Left colon (tissue), 2 donors: Measurements from ENCODE around the gene ABCD4. TPM values are rescaled to one million over a fixed set of nuclear protein-coding genes. Genes with fewer than 3 reads are reported as not detected.

Experiments used
- ATAC-seq: fragments of 200-7000 bp; cut with Tn5 transposase; one replicate; pipeline ENCODE4 v1.9.1; 2020; ENCODE audit warnings: mild to moderate bottlenecking, moderate library complexity
- DNase-seq, 2 donors: peaks; one replicate each; pipeline ENCODE4 v3.0.0-alpha.2; 2020
- intact Hi-C, 2 donors: fragments of 100-400 bp; cut with DNase I in 1 of 2; cut with micrococcal nuclease in 1 of 2; formaldehyde crosslinking; loops; one replicate each; pipeline versions ENCODE4 v1.11.2 to v1.14.0; 2022; cut with DNase I, micrococcal nuclease
- total RNA-seq, 2 donors: library from RNA; stranded (reverse); fragmentation: NEBNext Ultra II Directional; extraction: Animal tissue kit (Norgen Biotek cat#: 25700); gene quantifications; one replicate each; pipeline ENCODE4 v1.2.1, GENCODE V29; 2021
- donor health status: DM: no; HTN: no; CAD: no.
- donor health status: DM: yes; HTN: yes; CAD: no.

The ABCD4 gene
- total RNA-seq, 2 donors from 2014 or later: 52.6 to 54.0 TPM

DNA sequence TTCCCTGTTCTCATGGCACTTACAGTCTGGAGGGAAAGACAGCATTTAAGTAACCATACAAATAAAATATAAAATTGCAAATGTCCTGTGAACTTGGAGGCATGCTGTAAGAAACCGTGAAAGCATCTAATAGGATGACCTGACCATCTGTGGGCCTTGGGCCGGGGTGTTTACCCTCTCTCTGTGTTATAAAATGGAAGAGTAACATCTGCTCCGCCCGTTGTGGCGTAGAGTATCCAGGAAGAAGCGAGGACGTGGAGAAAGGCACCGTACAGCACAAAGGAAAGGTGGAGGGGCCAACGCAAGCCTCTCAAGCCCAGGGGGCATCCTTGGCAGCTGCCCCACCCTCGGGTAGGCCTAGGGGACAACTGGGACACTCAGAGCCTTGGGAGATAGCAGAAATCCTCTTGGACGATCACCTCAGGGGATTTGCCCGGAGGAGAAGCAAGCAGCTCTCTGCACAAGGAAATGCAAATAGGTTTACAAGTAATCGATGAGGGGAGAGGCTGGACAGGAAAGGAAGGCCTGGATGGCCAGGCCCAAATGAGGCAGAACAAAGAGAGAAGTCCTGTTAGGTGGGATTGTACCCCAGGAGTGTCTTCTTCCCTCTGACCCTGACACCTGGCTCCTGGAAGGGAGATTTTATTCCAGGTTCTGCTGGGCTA, 37.3 kb downstream of the ABCD4 start:
- ATAC-seq (peak; percentile 83), DNase-seq (no peak)
- intact Hi-C loops: no loop called here

DNA sequence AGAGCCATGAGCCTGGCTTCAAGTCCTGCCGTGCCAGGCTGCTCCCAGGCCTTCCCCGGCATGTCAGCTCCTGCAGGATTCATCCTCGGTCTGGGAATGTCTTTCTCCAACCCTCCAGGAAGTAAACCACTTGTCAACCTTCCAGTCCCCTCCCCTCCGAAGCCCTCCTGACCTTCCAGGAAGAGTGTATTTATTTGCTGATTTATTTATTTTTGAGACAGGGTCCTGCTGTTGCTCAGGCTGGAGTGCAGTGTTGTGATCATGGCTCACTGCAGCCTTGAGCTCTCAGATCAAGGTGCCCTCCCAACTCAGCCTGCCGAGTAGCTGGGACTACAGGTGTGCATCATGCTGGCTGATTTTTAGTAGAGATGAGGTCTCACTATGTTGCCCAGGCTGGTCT, 38.8 kb downstream of the ABCD4 start:
- DNase-seq: no peak
- intact Hi-C loops: no loop called here
- no peak for ATAC-seq

DNA sequence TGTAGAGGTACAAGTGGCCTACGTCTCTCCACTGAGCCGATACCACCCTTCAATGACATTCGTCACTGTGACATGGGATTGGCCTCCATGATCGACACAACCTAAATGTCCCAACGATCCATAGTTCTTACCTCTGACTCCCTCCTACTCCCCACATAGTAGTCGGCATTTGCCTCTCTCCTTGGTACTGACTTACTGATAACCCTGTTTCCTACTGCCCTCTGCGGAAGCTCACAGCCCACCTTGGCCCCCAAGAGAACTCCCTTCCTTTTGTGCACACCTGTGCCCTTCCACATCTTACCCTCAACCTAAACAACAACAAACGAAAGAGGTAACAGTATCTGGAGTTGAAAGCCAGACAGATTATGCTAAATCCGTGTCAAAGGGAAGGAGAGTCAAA, 39.6 kb downstream of the ABCD4 start:
- ATAC-seq (no peak), DNase-seq (no peak)
- intact Hi-C loops: no loop called here

DNA sequence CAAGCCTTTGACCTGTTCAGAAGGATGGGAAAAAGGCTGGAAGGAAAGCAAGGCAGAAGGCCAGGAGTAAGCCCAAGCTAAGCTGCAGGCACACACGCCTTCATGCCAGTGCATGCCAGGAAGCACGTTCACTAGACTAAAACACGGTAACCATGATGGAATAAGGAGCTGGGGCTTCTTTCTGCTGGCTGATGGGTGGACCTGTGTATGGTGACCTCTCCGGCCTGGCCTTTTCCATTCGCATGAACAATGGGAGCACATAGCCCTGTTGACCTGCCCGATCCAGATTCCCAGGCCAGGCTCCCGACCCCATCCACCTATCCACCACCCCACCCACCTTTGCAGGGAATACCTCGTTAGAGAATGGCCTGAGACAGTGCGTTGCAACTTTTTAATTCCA, 40.7 kb downstream of the ABCD4 start:
- DNase-seq (no peak), ATAC-seq (no peak)
- intact Hi-C loops: no loop called here

DNA sequence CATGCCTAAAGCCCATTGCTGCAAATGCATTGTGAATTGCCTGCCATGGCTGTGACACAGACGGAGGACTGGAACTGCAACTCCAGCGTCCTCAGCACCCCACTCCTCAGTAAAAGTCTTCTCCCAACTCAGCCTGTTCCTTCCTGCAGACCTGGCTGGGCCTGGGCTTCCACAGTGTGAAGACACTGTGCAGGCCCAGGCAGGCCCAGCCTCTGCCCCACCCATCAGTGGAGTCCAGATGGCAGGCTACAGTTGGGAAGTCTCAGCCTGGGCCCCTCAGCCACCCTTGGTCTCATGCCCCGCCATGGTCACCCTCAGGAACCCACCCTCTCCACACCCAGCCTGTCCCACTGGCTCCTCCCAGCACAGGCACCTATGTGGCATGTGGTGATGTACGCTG, 41.4 kb downstream of the ABCD4 start:
- ATAC-seq: no peak
- intact Hi-C loops: no loop called here
- DNase-seq: no peak

DNA sequence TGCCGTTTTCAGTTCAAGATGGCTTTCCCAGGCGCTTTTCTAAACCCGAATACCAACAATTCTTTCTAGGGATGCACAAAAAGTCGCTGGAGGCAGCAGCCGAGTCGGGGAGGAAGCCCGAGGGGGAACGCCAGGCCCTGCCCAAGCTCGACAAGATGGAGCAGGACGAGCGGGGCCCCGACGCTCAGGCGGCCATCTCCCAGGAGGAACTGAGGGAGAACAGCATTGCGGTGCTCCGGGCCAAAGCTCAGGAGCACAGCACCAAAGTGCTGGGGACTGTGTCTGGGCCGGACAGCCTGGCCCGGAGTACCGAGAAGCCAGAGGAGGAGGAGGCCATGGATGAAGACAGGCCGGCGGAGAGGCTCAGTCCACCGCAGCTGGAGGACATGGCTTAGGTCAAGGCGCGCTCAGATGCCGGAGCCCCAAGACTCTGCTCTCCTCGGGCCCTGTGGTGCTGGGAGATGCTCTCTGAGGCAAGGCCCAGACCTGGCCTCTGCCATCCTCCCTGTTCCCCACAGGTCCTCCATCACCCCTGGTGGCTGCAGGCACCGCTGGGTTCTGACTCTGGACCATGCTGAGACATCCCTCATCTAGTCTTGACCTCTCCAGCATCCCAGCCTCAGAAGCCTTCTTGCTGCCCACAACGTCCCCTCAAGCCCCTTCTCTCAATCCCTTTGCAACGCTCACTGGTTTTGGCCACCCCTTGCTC, 42.1 kb downstream of the ABCD4 start:
- intact Hi-C loops: no loop called here
- no peak for DNase-seq
- ATAC-seq: no peak

DNA sequence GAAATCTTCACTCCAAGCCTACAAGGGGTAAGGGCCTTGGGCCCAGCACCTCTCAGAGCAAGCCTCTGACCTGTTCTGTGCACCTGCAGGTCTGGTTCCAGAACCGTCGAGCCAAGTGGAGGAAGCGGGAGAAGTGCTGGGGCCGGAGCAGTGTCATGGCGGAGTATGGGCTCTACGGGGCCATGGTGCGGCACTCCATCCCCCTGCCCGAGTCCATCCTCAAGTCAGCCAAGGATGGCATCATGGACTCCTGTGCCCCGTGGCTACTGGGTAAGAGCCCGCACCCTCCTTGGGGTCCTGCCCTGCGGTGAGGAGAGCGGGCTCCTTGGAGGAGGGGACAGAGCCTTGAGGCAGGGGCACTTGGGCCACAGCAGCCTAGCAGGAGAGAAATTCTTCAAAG, 43.2 kb downstream of the ABCD4 start:
- DNase-seq: no peak
- intact Hi-C loops: loop anchor here in 1 of 2 donors (10.0 kb wide), 1 partner anchor 145 kb away; no protein-coding TSS in a partner anchor
- ATAC-seq: no peak

DNA sequence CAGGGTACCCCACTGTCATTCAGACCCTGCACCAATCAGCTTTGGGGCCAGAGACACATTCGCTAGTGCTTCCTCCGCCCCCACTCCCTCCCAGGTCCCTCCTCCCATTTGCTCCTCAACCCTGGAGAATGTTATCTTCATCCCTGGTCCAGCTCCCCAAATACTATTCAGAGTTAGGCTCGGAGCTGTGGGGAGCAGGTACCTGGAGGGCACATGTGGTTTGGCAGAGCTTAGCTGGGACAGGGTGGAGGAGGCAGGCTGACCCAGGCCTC, 44.0 kb downstream of the ABCD4 start:
- ATAC-seq (no peak), DNase-seq (no peak)
- intact Hi-C loops: loop anchor here in 1 of 2 donors (10.0 kb wide), 1 partner anchor 144 kb away; no protein-coding TSS in a partner anchor

DNA sequence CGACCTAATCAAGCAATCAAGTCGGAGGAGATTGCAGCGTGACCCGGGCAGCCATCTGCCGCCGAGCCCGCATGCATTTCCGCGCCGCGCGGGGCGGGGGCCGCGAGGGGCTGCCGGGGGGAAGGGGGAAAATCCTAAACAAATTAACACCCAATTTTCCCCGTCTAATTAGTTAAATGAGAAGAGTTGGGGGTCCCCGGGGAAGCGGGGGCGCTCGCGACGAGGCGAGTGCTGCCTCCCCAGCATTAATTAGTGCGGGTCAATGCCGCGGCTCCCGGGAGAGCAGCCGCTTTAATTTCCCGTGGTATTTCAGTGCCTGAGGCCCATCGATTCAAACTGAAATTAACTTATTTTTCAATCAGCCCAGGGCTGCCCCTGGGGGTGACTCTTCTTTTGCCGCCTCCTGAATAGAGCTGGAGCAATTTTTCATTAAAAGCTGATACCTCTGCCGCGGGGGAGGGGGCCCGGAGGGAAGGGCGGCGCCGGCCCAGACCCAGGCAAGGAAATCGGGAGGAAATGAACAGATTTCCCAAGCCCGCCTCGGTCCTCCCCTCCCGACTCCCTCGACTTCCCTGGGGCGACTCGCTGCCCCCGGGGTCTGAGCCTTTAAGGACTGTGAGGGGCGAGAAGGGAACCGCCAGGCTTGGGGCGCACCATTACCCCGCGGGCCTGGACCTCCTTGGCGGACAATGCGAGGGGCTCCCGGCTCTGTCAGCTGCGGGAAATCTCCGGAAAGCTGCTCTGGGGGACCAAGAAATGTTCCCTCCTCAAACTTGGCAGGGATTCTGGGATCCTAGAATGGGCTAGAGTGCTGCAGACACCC, 44.6 kb downstream of the ABCD4 start:
- intact Hi-C loops: loop anchor here in 1 of 2 donors (10.0 kb wide), 1 partner anchor 143 kb away; no protein-coding TSS in a partner anchor
- ATAC-seq (peak; percentile 17), DNase-seq (no peak)

DNA sequence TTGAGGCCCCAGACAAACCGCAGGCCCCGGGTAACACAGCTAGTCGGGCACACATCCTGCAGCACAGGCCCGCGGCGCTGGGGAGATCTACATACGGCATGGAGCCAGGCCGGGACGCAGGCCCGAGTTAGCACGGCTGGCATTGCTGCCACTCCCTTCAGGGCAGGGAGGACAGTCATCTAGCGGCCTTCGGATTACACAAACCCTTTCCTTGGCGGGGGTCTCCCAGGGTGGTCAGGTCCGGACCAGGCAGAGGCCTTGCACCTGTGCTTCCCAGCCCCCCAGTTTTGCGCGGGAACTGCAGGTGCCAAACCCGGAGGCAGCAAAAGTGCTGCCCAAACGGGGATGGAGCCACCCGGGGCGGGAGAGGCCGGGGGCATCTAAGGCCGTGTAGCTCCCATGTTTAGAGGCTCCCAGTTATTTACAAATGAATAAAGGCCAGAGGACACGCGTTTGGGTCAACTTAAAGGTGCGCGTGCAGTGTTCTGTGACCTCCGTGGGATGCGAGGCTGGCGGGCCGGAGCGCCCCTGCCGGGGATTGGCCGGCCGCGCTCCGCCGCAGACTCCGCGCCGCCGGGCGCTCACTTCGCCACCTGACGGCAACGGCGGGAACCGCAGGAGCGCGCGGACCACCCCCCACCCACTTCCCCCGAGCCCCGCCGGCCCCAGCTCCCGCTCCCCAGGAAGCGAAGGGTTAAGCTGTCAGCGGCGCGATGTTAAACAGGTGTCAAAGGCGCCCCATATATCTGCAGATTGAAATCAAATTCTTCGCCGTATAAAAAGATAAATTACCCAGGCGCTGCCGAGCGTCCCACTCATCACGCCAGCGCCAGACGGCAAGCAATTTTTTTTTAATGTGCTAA, 45.4 kb downstream of the ABCD4 start:
- DNase-seq (peak in 1 of 2 donors; percentile 59), ATAC-seq (peak; percentile 91)
- intact Hi-C loops: loop anchor here in 1 of 2 donors (10.0 kb wide), 1 partner anchor 143 kb away; no protein-coding TSS in a partner anchor

DNA sequence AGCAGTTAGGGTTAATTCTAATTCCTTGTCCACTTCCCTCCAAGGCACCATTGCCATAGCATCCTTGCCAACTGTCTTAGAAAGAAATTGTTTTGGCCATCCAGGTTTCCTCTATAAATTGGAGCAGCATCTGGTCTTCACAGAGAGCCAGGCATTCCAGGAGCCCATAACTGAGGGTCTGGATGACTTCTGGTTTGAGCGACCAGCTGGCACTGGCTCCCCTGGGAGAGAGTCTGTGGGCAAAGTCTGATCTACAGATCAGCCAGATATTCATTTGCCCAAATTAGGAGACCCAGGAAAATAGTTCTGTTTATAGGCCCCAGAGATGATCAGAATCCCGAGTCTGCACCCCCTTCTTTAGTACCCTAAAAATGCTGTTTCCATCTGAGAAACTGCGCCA, 47.5 kb downstream of the ABCD4 start:
- intact Hi-C loops: loop anchor here in 1 of 2 donors (10.0 kb wide), 1 partner anchor 140 kb away; no protein-coding TSS in a partner anchor

DNA sequence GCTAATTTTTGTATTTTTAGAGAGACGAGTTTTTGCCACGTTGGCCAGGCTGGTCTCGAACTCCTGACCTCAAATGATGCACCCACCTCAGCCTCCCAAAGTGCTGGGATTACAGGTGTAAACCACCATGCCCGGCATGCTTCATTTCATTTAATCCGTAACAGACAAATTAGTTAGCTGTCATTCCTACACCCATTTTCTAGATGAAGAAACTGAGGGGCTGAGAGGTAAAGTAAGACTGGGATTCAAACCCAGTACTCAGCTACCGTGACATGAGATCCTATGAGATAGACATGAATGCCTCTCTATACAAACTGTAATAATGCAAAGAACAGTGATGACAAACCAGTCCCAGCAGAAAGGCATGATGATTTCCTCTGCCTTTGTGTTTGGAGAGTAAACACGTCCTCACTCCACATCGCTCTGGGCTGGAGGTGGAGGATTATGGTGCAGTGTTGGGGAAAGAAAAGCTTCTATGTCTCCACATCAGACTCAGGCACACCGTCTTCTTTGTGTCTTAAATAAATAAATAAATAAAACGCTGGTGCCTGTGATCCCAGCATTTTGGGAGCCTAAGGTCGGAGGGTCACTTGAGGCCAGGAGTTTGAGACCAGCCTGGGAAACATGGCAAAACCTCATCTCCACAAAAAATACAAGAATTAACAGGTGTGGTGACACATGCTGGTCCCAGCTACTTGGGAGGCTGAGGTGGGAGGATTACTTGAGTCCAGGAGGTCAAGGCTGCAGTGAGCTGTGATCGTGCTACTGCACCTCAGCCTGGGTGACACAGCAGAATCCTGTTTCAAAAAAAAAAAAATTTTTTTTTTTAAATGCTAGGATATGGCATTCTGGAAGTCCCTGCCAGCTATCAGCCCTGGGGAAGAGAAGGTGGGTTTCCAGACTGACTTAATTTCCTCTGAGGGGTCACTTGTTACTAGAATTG, 53.0 kb downstream of the ABCD4 start:
- ATAC-seq (no peak), DNase-seq (no peak)
- intact Hi-C loops: loop anchor here (5.0 to 10.0 kb wide), 2 partner anchors 135 to 137 kb away; no protein-coding TSS in a partner anchor

More for the DNA sequence above, 47.5 kb downstream of the ABCD4 start:
- ATAC-seq (no peak), DNase-seq (no peak)

DNA sequence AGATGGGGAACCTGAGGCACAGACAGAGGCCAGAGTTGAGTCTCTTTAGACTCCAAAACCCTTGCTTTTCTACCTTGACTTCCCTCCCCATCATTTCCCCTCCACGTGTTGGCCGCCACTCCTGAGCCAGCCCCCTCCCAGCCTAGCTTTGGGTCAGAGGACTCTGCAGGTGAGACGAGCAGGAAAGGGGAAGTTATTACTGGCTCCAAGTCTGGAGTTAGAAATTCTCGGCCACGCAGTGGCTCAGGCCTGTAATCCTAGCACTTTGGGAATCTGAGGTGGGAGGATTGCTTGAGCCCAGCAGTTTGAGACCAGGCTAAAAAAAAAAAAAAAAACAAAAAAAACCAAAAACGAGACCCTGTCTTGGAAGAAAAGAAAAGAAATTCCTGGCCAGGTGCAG, 54.7 kb downstream of the ABCD4 start:
- no peak for DNase-seq
- intact Hi-C loops: no loop called here
- ATAC-seq: no peak

DNA sequence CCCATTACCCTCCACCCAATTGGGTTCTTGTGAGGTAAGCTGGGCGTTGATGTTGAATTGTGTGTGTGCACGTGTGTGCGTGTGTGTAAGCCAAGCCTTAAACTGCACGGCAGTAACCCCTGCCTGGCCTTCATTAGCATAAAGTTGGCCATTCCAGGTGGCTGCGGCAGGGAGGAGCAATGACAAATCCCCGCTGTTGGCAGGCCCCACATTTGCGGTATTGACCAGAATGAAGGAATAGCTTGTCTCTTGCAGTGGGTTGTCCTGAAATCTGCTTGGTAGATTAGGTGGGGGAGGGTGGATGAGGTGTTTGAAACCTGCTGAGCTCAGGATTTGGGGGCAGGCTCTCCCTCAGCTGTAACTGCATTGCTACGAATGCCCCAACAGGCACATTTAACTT, 56.2 kb downstream of the ABCD4 start:
- ATAC-seq: no peak
- DNase-seq: no peak
- intact Hi-C loops: no loop called here

DNA sequence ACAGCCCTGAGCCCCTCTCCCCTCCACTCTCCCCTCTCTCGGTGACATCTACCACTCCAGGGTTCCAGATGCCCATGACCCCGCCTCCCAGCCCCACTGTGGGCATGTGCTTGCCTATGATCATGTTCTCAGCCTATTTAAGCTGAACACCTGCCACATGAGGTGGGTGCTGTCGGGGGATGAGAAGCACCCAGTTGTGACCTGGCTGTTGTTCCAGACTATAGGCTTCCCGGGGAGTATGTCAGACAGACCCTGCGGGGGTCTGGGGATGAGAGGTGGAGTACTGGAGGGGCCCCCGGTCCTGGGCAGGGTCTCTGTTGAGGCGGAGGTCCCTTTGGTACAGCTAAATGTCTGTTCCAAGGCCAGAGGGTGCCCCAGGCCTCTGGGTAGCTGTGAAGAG, 57.4 kb downstream of the ABCD4 start:
- ATAC-seq (no peak), DNase-seq (no peak)
- intact Hi-C loops: no loop called here

DNA sequence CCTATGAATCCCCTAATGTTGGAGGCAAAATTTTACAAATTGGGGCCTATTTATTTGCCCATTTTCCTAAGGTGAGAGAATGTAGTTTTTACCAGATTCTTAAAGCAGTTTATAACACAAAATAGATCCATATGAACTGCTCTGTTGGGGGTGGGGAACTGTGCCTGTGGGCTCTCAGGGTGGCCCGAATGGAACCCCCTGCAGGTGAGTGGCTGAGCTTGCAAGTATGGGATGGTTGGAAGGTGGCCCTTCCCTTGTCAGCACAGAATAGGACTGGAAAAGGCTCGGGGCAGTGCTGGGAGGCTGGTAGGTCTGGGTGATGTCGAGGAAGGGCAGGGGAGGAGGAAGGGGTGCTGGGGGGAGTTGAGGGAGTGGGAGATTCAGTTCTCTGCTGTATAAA, 58.6 kb downstream of the ABCD4 start:
- no peak for ATAC-seq
- no peak for DNase-seq
- intact Hi-C loops: no loop called here

DNA sequence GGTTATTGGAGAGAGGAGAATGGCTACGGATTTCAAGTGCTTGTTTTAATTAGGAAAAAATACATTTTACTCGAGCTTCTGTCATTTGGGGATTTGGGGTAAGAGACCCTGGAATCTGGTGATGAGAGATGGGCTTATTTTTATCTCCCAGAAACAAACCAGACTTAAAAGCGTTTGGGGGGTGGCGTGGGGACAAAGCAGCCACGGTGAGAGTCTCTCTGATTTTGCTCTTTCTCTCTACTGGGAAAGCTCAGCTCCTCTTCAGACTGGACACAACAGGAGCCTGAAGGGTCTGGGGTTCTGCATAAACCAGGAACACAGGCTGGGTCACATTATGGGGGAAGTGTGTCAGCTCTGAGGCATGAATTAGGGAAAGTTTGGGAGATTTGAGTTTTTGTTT, 59.7 kb downstream of the ABCD4 start:
- intact Hi-C loops: no loop called here
- DNase-seq: no peak

DNA sequence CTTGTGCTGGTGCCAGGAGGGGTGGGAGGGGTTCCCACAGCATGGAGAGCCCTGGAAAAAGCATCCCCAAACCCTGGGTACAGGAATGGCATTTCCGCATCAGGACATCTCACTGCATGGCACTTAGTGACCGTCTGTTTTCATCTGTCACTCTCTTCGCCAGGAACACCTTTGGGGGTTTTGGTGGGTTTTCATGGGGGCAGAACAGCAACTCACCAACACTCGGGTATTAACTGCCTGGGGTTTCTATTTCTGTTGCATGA, 60.0 kb downstream of the ABCD4 start:
- DNase-seq (no peak), ATAC-seq (no peak)
- intact Hi-C loops: no loop called here

More for the DNA sequence above, 59.7 kb downstream of the ABCD4 start:
- no peak for ATAC-seq
